Activated naive CD8-positive, alpha-beta T cell treated with anti-CD3 and anti-CD28 coated beads, Interleukin-2, amount 50 U/mL, for 24 hours (primary cell): Measurements from ENCODE around the gene STUB1.

Experiments used
- ATAC-seq: fragments of 150-1000 bp; cut with Tn5 transposase; one replicate; pipeline ENCODE4 v1.10.0; 2021
- DNase-seq: peaks from one replicate; pipeline ENCODE4 v3.0.0; 2021
- H3K27ac Mint-ChIP-seq: one replicate; pipeline ENCODE4 v1.8.0; 2021; ENCODE audit warnings: mild to moderate bottlenecking, mixed read lengths
- H3K27me3 Mint-ChIP-seq: one replicate; pipeline ENCODE4 v1.8.0; 2021; ENCODE audit warnings: mixed read lengths
- H3K36me3 Mint-ChIP-seq: one replicate; pipeline ENCODE4 v1.8.0; 2021; ENCODE audit warnings: low read depth, mixed read lengths
- H3K4me1 Mint-ChIP-seq: one replicate; pipeline ENCODE4 v1.8.0; 2021; ENCODE audit warnings: mixed read lengths
- H3K4me3 Mint-ChIP-seq: one replicate; pipeline ENCODE4 v1.8.0; 2021; ENCODE audit warnings: mild to moderate bottlenecking, moderate library complexity, mixed read lengths
- H3K9me3 Mint-ChIP-seq: one replicate; pipeline ENCODE4 v1.8.0; 2021; ENCODE audit warnings: mixed read lengths

The STUB1 gene

GRCh38 chr16:638836-639235, 41.4 kb upstream of the STUB1 start:
- no peak overlapping the region for H3K4me3 Mint-ChIP-seq
- peaks cover 4% of the 10 kb centered on the region for H3K36me3 Mint-ChIP-seq
- ATAC-seq = no peak
- no peak overlapping the region for H3K27ac Mint-ChIP-seq
- peaks cover 3% of the 10 kb centered on the region for H3K27me3 Mint-ChIP-seq
- DNase-seq = no peak
- H3K4me1 Mint-ChIP-seq = peaks cover 16% of the 10 kb centered on the region
- H3K9me3 Mint-ChIP-seq = no peaks in the 10 kb centered on the region

- no peak overlapping the region for H3K4me3 Mint-ChIP-seq
- ATAC-seq (no peak), DNase-seq (no peak)
- no peak overlapping the region for H3K27ac Mint-ChIP-seq
- H3K27me3 Mint-ChIP-seq = peaks cover 3% of the 10 kb centered on the region
- peaks cover 22% of the 10 kb centered on the region for H3K4me1 Mint-ChIP-seq
- H3K36me3 Mint-ChIP-seq = peaks cover 12% of the 10 kb centered on the region
- no peaks in the 10 kb centered on the region for H3K9me3 Mint-ChIP-seq
Measured at GRCh38 chr16:640614-641013, 39.6 kb upstream of the STUB1 start.

- Mint-ChIP-seq H3K27ac (peak within 1 kb of the TSS; percentile 67), H3K4me1 (peaks cover 19% of the 10 kb centered on the region), H3K36me3 (peaks cover 10% of the 10 kb centered on the region), H3K4me3 (peak within 1 kb of the TSS; percentile 80), H3K9me3 (no peaks in the 10 kb centered on the region), H3K27me3 (peaks cover 3% of the 10 kb centered on the region)
- DNase-seq = peak; percentile 85
- peak; percentile 55 for ATAC-seq
Measured at GRCh38 chr16:641326-642188, 38.7 kb upstream of the STUB1 start, which contains the start of gene MCRIP2. MCRIP2 (plus strand) TSS chr16:641828; CDS start chr16:641992, 164 bp downstream.

GRCh38 chr16:642189-643049, 37.8 kb upstream of the STUB1 start:
- Mint-ChIP-seq H3K27ac (peak overlapping the region; percentile 67), H3K9me3 (no peaks in the 10 kb centered on the region), H3K27me3 (no peaks in the 10 kb centered on the region), H3K36me3 (peaks cover 7% of the 10 kb centered on the region), H3K4me1 (peaks cover 16% of the 10 kb centered on the region), H3K4me3 (peak overlapping the region; percentile 80)
- ATAC-seq (peak; percentile 38), DNase-seq (peak; percentile 50)

GRCh38 chr16:643050-643368, 37.2 kb upstream of the STUB1 start:
- Mint-ChIP-seq H3K4me1 (peaks cover 16% of the 10 kb centered on the region), H3K4me3 (peak overlapping the region; percentile 80), H3K9me3 (no peaks in the 10 kb centered on the region), H3K36me3 (peaks cover 7% of the 10 kb centered on the region), H3K27ac (peak overlapping the region; percentile 67), H3K27me3 (no peaks in the 10 kb centered on the region)
- DNase-seq (no peak), ATAC-seq (no peak)

- ATAC-seq (no peak), DNase-seq (no peak)
- Mint-ChIP-seq H3K36me3 (peaks cover 9% of the 10 kb centered on the region), H3K4me3 (peak overlapping the region; percentile 80), H3K4me1 (peaks cover 20% of the 10 kb centered on the region), H3K27ac (no peak overlapping the region), H3K27me3 (no peaks in the 10 kb centered on the region), H3K9me3 (no peaks in the 10 kb centered on the region)
Measured at GRCh38 chr16:644556-644955, 35.7 kb upstream of the STUB1 start.

- no peaks in the 10 kb centered on the region for H3K9me3 Mint-ChIP-seq
- no peak overlapping the region for H3K27ac Mint-ChIP-seq
- H3K4me1 Mint-ChIP-seq = peaks cover 24% of the 10 kb centered on the region
- H3K27me3 Mint-ChIP-seq = no peaks in the 10 kb centered on the region
- no peak overlapping the region for H3K4me3 Mint-ChIP-seq
- no peak for DNase-seq
- ATAC-seq = no peak
- peaks cover 9% of the 10 kb centered on the region for H3K36me3 Mint-ChIP-seq
Measured at GRCh38 chr16:645852-646678, 34.1 kb upstream of the STUB1 start.

- Mint-ChIP-seq H3K27ac (no peak overlapping the region), H3K4me3 (no peak overlapping the region), H3K36me3 (peaks cover 9% of the 10 kb centered on the region), H3K27me3 (no peaks in the 10 kb centered on the region), H3K9me3 (no peaks in the 10 kb centered on the region), H3K4me1 (peaks cover 24% of the 10 kb centered on the region)
- no peak for DNase-seq
- ATAC-seq = no peak
Measured at GRCh38 chr16:646679-647172, 33.5 kb upstream of the STUB1 start.

GRCh38 chr16:647173-647902, 32.9 kb upstream of the STUB1 start:
- Mint-ChIP-seq H3K36me3 (peaks cover 9% of the 10 kb centered on the region), H3K4me3 (peak overlapping the region; percentile 6), H3K27me3 (no peaks in the 10 kb centered on the region), H3K27ac (no peak overlapping the region), H3K4me1 (peaks cover 24% of the 10 kb centered on the region), H3K9me3 (no peaks in the 10 kb centered on the region)
- ATAC-seq = no peak
- no peak for DNase-seq

GRCh38 chr16:648071-648780, 32.0 kb upstream of the STUB1 start:
- peak overlapping the region; percentile 83 for H3K4me3 Mint-ChIP-seq
- ATAC-seq = peak; percentile 38

GRCh38 chr16:648781-649589, 31.2 kb upstream of the STUB1 start, which contains the start of gene WDR90:
WDR90 (plus strand) TSS chr16:649365; CDS start chr16:649417, 52 bp downstream.
- Mint-ChIP-seq H3K4me1 (peaks cover 17% of the 10 kb centered on the region), H3K36me3 (peaks cover 10% of the 10 kb centered on the region), H3K9me3 (no peaks in the 10 kb centered on the region), H3K27ac (peak within 1 kb of the TSS; percentile 83), H3K27me3 (no peaks in the 10 kb centered on the region), H3K4me3 (peak within 1 kb of the TSS; percentile 83)
- ATAC-seq (peak; percentile 85), DNase-seq (peak; percentile 96)

More at GRCh38 chr16:648071-648780, 32.0 kb upstream of the STUB1 start:
- H3K27me3 Mint-ChIP-seq = no peaks in the 10 kb centered on the region
- no peaks in the 10 kb centered on the region for H3K9me3 Mint-ChIP-seq
- peak; percentile 75 for DNase-seq
- H3K4me1 Mint-ChIP-seq = peaks cover 21% of the 10 kb centered on the region
- peaks cover 11% of the 10 kb centered on the region for H3K36me3 Mint-ChIP-seq
- H3K27ac Mint-ChIP-seq = peak overlapping the region; percentile 83

- Mint-ChIP-seq H3K27ac (peak overlapping the region; percentile 65), H3K27me3 (no peaks in the 10 kb centered on the region), H3K4me1 (peaks cover 10% of the 10 kb centered on the region), H3K9me3 (no peaks in the 10 kb centered on the region), H3K4me3 (peak overlapping the region; percentile 79), H3K36me3 (peaks cover 5% of the 10 kb centered on the region)
- peak; percentile 35 for DNase-seq
- no peak for ATAC-seq
Measured at GRCh38 chr16:649631-650030, 30.6 kb upstream of the STUB1 start.
